HG03521 (cell line): ENCODE results near the gene FAM9C.

ENCODE experiments used
- ATAC-seq: cut with Tn5 transposase; IDR thresholded peaks from one replicate; pipeline ENCODE4 v1.9.1; 2021; ENCODE audit warnings: mild to moderate bottlenecking, moderate library complexity; ENCODE audit not compliant: unreplicated experiment

The FAM9C gene

DNA sequence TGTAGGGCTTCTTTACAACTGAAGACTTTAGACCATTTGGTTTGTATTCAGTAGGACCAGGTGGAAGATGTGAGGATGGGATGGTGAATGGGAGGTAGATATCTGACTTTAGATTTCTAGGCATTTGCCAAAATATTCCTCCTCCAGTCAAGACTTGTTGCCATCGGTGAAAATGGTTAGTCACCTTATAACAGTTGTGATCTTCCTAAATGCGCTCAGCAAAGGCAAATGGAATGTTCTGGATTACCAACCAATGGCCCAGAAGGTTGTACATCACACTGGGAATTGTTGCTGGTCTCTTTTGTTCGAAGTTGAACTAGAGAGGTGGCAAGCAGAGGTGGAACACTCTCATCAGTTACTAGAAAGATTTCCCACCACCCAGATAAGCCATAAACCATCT, 35.6 kb downstream of the FAM9C start:
- no peak for ATAC-seq

DNA sequence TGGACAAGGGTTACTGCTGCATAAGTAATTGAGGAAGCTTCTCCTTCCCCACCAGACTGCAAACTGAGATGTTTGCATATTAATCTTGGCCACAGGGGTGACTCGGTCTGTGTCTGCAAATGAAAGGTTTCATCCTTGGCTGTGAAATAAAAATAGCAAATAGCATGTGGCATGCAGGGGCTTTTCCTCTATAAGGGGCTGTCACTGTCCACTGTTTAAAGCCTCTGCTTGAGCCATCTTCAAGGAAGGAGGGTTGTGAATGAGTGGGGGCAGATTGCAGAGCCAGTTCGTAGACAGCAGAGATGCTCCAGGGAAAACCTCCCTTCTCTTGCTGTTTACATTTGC, 36.3 kb downstream of the FAM9C start:
- no peak for ATAC-seq

DNA sequence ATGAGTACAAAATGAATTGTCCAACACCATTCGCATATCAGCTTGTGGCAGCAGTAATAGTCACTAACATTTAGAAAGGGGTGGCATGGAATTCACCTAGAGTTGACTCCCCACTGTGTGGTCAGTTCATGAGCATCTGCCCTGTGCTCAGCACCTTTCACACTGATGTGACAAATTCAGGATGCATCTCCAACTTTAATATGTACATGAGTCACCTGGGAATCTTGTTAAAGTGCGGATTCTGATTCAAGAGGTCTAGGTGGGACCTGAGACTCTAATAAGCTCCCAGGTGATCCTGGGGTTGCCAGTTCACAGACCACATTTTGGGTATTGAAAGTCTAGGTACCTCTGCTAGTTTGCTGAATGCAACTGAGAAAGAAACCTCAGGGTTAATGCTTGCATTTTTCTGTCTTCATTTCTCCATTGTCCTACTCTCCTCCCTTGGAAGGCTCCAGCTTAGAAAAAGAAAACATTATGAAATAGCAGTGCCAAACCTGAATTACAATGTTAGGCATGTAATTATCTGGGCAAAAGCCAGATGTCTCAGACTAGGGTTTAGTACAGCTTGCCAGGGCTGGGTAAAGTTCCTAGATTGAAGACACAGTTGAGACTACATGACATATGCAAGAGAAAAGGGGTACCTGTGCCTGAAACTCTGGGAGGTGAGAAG, 36.8 kb downstream of the FAM9C start:
- ATAC-seq: no peak

DNA sequence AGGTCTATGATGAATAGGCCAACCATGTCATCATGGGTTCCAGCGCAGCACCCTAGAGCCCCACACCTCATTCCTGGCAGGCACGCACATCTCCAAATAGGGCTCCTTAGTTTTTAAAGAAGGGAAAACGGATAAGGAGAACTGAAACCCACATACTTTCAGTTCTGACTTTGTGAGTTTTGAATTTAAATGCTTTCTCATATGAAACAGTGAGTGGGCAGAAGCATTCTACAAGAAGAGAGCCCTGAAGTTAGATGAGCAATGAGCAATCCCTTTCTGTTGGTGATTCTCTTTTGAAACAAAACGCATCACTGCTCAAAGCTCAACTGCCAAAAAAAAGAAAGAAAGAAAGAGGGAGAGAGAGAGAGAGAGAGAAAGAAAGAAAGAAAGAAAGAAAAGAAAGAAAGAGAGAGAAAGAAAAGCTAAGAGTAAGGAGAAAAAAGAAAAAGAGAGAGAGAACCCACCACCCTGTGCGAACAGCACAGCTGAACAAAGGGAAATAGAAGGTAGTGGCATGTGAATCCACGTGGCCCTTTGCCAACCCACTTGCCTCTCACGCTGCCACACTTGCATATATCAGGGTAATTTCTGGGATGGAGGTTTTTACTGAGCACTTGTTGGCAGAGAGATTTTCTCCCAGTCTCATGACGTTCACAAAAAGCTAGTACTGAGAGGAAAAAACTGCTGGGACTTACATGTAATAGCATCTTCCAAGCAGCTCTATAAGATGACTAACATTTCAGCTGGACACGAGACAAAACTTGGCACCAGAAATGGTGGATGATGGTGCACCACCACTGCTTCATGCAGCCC, 38.6 kb downstream of the FAM9C start:
- ATAC-seq: peak; percentile 46

DNA sequence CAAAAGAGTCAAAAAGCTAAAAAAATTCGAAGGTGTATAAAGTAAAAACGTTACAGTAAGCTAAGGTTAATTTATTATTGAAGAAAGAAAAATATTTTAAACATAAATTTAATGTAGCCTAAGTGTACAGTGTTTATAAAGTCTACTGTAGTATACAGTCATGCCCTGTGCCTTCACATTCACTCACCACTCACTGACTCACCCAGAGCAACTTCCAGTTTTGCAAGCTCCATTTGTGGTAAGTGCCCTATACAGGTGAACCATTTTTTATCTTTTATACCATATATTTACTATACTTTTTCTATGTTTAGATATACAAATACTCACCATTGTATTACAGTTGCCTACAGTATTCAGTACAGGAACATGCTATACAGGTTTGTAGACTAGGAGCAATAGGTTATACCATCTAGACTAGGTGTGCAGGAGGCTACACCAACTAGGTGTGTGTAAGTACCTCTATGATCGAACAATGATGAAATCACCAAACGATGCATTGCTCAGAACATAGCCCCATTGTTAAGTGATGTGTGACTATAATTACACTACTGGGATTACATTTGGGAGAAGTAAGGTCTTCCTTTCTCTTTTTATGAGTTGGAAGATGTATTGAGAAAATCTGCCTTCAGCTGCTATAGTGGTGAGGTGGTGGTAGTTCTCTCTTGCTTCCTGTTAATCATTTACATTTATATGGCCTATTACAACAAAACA, 42.3 kb downstream of the FAM9C start:
- no peak for ATAC-seq

DNA sequence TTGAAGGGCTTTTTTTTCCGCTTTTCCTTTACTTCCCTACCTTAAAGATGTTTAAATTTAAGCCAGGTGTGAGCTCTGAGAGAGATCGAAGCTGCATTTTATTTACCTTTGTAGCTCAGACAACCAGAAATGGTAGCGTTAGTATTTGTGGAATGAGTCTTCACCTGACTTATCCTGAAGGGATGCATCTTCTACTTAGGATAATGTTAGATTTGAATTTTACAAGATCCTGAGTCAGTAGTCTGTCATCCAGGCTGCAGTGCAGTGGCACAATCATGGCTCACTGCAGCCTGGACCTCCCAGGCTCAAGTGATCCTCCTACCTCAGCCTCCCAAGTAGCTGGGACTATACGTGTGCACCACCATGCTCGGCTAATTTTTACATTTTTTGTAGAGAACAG, 43.3 kb downstream of the FAM9C start:
- no peak for ATAC-seq

DNA sequence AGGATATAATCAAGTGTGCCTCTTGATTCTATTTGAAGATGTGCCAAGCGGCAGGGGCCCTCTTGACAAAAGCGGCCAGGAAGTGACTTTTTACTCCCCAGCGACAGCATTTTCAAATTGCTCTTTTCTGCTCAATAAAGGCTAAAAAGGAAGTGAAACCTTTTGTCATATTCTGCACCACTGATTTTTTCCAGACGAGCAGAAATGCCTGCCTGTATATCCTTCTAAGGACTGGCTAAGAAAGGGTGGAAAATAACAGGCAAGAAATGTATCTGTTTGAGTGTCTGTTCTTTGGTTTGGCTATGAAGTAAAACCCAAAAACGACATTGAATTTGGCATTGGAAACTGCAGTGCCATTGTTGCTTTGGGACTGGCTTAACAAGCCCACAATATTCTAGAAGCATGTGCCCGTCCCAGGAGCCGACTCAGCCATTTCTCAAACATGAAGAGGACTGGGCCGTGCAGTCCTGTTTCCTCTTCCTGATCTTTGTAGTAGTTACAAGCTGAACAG, 44.1 kb downstream of the FAM9C start:
- ATAC-seq: no peak

DNA sequence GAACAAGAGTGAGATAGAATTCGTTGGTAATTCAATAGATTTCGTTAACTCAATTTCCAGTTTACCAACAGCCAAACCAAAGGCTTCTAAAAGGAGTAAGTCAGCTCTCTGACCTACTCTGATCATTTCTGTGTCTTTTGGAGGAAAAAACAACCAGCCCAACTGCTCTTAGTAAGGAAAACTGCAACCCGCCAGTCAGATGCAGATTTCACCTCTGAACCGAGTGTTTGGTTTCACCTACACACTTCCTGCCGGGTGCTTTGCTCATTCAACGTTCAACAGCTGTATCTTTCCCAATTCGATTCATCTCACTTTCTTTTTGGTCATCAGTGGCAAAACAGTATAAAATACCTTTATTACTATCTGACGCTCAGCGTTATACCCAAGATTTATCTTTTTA, 45.0 kb downstream of the FAM9C start:
- ATAC-seq: peak; percentile 34

DNA sequence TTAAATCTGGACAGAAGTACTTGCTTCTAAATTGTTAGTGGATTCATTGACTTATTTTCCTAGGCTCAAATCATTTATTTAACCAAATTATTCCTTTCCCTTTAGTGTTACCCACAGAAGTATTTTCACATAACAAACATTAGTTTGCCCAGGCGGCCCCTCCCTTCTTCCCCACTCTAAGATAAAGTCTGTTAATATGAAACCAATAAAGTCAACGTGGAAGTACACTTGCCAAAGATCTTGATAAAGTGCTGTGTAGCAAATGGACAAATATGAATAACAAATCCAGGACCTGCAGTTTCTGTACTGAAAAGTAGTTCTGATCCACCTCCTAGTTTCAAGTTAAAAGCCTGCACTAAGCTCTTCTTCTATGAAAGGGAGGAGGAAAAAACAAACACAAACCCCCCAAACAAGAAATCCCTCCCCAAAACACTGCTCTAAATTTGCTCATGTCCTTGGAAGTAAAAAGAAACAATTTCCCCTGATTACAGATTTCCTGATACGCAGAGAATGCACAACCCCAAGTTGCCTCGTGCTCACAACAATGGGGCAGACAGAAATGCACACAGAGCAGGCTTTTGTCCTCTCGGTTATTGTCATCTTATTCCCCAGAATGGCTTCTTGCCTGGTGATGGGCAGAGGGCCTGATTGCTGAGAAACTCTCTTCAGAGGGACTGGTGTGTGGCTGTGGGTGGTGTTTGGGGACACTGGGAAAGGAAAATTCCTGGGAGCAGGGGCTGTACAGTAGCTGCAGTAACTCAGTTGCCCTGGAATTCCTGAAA, 46.3 kb downstream of the FAM9C start:
- ATAC-seq: no peak

DNA sequence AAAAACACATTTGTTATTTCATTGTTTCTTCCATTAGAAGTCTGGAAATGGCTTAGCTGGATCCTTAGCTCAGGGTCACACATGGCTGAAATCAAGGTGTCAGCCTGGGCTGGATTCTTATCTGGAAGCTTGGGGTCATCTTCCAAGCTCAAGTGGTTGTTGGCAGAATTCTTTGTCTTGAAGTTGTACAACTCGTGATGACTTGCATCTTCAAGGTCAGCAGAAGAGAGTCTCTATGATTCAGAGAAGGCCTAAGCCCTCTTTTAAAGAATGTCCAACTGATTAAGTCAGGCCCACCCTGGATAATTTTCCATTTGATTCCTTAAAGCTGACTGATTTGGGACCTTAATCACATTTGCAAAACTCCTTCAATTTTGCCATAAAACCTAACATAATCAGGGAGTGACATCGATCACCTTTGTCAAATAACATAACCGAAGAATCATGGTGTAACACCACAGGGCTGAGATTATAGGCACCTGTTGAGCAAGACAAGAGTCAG, 47.4 kb downstream of the FAM9C start:
- ATAC-seq: no peak

DNA sequence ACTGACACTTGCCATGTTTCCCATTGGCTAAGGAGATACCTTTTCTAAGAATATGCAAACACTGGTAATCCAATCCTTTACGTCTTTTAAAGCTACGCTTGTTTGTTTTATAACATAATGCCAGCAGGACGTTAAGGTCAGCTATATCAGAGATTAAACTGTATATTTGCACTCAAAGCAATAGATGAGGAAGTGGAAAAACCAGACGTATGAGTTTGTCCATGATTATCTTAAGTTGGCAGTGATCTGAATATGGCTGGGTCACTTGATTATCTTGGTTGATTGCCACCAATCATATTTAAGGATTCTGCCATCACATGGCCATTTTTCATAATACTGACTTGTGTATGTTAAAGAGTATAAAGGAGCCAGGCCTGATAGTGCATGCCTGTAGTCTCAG, 50.1 kb downstream of the FAM9C start:
- no peak for ATAC-seq

DNA sequence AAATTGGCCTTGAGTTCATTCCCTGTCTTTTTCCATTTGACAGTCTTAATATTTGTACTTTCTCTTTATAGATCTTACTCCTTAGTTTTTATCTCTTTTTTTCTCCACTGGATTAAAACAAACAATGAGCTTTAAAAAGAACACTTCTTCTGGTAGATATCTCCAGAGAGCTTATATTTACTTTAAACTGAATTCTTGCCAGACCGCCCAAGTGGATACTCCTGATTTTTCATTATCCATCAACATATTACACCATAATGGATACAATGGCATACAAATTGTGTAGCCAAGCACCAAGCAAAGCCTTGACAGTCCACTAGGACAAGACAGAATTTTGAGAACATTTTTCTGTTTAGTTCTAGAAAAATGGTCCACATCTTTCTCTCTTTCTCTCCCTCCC, 50.6 kb downstream of the FAM9C start:
- no peak for ATAC-seq

DNA sequence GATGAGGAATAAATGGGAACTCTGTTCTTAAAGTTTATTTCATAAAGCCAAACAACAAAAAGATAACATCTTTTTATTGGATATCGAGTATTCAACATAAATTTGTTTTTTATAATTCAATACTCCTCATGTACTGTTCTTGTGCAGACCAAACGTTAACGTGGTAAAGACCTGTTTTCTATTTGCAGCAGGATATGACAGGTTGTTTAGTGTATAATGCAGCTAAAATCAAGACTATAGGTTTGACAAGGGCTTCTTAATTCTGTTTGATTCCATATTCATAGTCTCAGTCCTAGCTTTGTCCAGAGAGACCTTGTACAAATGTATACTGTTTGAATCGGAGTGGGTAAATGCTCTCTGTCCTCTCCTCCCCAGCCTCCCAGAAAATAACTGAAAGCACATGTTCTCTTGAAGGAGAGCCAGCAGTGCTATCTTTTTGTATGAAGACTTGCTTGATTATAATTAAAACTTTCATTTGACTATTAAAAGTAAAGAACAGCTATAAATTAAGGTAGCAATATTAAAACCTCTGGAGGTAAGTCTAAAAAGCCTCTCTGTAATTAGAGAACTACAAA, 51.8 kb downstream of the FAM9C start:
- ATAC-seq: no peak

DNA sequence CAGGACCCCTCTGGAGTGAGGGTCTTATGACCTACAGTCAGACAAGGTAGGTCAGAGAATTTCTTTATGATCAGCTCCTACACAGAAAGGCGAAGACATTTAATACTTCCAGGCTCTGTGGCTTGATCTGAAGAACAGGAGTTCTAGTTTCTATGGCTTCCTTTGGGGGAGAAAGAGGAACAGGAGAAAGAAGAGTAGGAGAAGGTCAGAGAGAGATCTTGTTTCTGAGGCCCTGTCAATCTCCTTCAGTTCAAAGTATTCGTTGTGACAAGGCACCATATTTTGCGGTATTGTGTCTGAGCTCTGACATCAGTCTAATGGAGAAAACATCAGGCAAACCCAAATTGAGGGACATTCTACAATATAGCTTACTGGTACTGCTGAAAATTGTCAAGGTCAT, 52.8 kb downstream of the FAM9C start:
- ATAC-seq: no peak

DNA sequence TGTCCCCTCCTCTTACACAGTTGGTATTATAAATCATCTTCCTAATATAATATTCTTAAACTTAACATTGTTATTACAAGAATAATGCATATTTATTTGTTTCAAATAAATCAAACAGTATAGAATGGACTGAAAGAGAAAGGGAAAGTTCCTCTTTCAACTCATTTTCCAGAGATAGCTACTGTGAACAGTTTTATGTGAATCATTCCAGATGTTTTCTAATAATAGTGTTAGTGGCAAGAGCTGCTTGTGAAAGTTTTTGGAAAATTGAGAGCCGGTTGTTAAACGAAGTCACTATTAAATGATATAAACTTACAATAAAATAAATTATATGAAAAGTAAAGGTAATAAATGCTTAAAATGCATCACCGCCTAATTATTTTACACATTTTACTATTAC, 55.0 kb downstream of the FAM9C start:
- ATAC-seq: no peak

DNA sequence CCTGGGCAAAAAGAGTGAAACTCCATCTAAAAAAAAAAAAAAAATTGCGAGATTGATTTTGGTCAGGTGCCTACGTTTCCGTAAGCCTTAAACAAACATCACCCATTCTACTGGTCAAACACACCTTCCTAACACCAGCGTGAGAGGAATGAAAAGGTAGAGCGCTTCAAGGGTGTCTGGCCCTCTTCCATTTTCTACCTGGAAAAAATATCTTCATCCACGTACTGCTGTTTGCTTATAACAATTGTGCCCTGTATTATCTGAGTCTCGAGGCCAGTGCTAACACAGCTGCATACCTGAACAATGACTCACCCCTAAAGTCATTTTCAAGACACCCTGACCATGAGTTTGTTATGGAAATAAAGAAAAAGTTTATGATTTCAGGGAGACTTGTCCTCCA, 55.6 kb downstream of the FAM9C start:
- no peak for ATAC-seq

DNA sequence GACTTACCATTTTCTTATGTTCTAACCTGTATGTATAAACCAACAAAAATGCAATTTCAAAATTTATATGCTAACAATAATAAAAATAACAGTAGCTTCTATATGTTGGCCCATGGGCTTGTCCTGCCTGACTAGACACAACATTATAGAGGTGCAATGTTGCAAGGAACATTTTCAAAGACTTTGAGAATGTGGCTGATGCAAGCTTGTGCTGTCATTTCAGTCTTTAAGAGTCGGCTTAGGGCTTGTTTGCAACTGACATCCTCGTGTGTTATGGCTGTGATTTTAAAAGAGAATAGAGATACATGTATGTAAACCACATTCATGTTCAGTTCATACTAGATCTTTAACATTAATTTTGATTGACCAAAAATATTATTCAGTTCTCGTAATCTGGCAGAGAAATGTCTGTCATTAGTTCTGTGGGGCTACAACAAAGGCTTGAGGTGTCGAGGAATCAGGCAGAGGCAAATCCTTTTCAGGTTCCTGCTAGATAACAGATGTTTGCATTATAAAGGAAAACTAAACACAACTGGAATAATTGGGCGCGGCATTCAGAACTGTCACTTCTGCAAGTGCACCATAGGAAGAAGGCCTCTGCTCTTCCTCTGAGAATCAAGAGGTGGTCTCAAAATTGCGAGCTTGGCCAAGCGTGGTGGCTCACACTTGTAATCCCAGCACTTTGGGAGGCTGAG, 56.4 kb downstream of the FAM9C start:
- no peak for ATAC-seq

DNA sequence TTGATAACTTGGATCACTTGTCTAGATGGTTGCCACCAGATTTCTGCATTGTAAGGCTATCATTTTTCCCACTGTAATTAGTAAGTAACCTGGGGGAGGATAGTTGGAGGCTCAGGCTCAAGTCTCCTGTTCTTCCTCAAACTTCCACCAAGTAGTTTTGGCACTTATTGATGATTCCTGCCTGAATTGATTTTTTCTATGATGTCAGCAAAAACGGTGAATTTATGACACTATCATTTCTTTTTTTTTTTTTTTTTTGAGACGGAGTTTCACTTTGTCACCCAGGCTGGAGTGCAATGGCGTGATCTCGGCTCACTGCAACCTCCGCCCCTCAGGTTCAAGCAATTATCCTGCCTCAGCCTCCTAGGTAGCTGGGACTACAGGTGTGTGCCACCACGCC, 57.1 kb downstream of the FAM9C start:
- ATAC-seq: no peak

DNA sequence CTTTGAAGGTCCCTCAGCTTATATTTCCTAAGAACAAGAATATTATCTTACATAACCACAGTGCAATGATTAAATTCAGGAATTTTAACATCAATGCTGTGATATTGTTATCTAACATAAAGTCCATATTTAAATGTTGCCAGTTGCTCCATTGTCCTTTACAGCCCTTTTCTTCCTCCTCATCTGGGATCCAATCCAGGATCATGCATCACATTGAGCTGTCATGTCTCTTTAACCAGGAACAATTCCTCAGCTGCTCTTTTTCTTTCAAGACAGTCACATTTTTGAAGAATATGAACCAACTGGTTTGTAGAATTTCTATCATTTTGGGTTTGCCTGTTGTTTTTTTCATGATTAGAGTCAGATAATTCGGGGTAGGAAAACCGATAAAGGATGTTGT, 57.5 kb downstream of the FAM9C start:
- no peak for ATAC-seq

DNA sequence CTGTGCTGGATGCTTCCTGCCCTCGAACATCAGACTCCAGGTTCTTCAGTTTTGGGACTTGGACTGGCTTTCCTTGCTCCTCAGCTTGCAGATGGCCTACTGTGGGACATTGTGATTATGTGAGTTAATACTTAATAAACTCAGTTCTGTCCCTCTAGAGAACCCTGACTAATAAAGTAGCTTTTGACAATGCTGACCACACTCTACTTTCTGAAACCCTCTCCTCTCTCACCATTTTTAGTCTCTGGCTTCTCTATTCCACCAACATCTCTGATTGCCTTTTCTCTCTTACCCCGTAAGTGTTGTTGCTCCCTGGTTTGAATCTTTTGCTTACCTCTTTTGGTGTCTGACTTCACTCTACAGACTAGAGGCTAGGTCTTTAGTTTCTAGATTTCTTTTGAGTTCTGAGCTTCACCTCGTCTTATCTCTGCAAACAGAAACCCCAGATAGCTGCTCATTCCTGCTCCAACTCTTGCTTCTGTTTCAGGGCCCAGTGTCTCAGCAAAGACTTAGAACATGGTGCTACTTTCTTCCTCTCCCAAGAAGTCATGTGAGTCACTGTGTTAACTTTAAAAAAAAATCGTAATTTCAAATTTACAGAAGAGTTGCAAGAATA, 58.1 kb downstream of the FAM9C start:
- ATAC-seq: peak; percentile 38
